ENCODE measurements around the gene TNS1.

TNS1 gene

DNA sequence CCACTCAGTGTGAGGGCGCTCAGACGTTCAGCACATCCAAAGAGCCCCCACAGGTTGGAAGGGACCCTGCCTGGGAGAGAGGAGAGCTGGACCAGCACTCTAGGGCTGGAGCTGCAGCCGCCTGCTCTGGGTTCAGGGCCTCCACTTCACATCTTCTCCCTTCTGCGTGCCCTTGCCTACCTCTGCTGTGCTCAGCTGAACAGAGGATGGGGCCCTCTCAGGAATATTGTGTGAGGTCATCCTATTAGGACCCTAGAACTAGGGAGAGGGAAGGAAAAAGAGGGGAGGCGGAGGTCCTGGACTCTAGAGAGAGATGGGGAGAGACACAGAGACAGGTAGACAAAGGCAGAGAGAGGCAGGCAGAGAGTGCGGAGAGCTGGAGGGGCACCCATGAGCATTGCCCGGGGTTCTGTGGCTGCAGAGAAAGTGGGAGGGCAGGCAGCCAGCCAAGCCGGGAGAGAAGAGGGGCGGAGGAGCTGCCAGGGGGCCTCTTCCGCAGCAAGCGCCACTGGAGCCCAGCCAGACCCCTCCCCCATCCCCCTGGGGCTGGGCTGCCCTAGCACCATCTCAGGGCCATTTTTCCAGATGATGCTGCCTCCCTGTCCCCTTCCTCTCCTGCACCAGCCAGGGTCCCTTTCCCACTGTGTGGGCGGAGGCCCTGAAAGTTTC is 8.3 kb upstream of the TNS1 start:
- Histone ChIP-seq H3K4me1 (ENCODE audit: control insufficient read depth in 1 of 2, insufficient read depth in 1 of 2, low read depth in 1 of 2, low read length in 1 of 2) (peaks cover 12 to 17% of the 10 kb centered on the region in 2 experiments), H3K4me3 (ENCODE audit: low read depth in 1 of 2, low read length in 1 of 2) (peak overlapping the region in 1 of 2 experiments; percentile 35), H3K36me3 (no peaks in the 10 kb centered on the region), H3K27ac (no peak overlapping the region), H3K27me3 (peaks cover 49% of the 10 kb centered on the region), H3K9me3 (no peaks in the 10 kb centered on the region)
- TF ChIP-seq, protein P1, sequence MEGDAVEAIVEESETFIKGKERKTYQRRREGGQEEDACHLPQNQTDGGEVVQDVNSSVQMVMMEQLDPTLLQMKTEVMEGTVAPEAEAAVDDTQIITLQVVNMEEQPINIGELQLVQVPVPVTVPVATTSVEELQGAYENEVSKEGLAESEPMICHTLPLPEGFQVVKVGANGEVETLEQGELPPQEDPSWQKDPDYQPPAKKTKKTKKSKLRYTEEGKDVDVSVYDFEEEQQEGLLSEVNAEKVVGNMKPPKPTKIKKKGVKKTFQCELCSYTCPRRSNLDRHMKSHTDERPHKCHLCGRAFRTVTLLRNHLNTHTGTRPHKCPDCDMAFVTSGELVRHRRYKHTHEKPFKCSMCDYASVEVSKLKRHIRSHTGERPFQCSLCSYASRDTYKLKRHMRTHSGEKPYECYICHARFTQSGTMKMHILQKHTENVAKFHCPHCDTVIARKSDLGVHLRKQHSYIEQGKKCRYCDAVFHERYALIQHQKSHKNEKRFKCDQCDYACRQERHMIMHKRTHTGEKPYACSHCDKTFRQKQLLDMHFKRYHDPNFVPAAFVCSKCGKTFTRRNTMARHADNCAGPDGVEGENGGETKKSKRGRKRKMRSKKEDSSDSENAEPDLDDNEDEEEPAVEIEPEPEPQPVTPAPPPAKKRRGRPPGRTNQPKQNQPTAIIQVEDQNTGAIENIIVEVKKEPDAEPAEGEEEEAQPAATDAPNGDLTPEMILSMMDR (IDR thresholded peaks at IDR 0.05) = no peak

DNA sequence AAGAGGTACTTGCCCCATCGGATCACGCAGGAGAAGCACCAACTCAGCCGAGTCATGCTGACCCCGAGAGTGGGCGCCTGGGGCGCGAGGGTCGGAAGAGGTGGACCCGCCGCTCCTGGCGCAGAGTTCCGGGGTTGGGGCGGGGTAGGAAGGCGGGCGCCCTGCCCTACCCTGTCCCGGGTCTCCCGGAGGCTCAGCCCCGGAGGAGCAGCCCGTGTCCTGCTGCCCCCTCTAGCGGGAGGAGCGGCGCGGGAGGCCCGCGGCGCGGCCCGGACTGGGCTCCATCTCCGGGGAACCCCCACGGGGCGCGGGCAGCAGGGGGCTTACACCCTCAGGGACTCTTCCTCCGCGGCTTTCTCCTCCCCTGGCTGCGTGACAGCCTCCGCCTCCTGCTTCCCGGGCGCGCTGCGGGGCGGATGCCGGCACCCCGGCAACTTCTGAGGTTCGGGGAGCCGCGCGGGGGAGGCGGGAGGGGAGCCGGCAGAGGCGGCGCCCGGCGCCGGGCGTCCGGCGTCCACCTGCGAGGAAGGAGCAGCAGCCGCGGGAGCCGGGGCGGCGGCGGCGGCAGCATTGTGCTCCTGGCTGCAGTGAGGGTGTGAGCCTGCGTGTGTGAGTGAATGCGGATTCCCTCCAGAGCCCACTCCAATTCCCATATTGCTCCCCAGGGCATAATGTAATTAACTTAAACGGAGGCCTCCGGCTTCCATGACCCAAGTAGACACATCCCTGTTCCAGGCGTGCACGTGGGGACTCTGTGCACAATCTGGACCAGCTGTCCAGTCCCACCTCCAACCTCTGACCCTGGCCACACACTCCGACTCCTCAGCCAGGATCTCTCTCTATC is 7.6 kb upstream of the TNS1 start:
- peak overlapping the region; percentile 35 to 61 for H3K4me3 ChIP-seq (ENCODE audit: low read depth in 1 of 2, low read length in 1 of 2)
- no peak overlapping the region for H3K27ac ChIP-seq
- H3K4me1 ChIP-seq (ENCODE audit: control insufficient read depth in 1 of 2, insufficient read depth in 1 of 2, low read depth in 1 of 2, low read length in 1 of 2) = peaks cover 12 to 17% of the 10 kb centered on the region in 2 experiments
- peaks cover 49% of the 10 kb centered on the region for H3K27me3 ChIP-seq
- no peaks in the 10 kb centered on the region for H3K9me3 ChIP-seq
- H3K36me3 ChIP-seq = no peaks in the 10 kb centered on the region
- TF ChIP-seq, protein P1 (IDR thresholded peaks at IDR 0.05) = no peak

DNA sequence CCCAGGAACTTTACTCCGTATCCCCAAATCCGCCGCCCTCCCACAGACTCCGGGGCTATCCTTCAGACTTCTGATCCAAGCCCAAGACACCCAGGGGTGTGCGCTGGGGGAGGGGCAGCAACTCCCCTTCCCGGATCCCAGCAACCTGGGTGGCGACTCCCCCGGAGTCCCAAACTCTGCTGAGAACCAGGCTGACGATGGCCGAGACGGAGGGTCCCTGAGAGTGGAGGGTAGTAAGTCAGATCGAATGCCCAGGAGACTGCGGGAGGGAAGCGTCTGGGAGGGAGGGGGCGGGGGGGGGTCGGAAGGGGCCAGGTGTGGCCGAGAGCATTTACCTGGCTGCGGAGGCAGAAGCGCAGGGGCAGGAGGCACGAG is 7.0 kb upstream of the TNS1 start:
- H3K27me3 ChIP-seq = peaks cover 49% of the 10 kb centered on the region
- no peaks in the 10 kb centered on the region for H3K9me3 ChIP-seq
- H3K4me3 ChIP-seq (ENCODE audit: low read depth in 1 of 2, low read length in 1 of 2) = peak overlapping the region; percentile 35 to 61
- TF ChIP-seq, protein P1 (IDR thresholded peaks at IDR 0.05) = no peak
- H3K27ac ChIP-seq = no peak overlapping the region
- no peaks in the 10 kb centered on the region for H3K36me3 ChIP-seq
- peaks cover 12 to 17% of the 10 kb centered on the region in 2 experiments for H3K4me1 ChIP-seq (ENCODE audit: control insufficient read depth in 1 of 2, insufficient read depth in 1 of 2, low read depth in 1 of 2, low read length in 1 of 2)

DNA sequence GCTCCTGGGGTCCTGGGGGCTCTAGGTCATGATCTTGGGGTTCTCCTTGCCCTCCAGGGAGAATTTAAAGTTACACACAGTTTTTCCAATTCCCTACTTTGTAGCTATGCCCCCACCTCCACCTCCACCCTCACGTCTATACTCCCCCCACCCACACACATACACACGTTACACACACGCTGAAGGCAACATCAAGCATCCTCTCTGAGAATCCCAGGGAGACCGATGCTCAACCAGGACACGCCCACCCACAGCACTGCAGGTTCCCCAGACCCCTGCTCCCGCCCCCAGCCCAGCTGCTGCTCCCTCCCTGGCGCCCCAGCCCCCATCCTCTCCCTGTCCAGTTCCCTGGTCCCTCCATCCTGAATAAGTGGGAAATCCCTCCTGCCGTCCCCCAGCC is 6.4 kb upstream of the TNS1 start:
- H3K4me3 ChIP-seq (ENCODE audit: low read depth in 1 of 2, low read length in 1 of 2) = no peak overlapping the region
- no peaks in the 10 kb centered on the region for H3K36me3 ChIP-seq
- peaks cover 49% of the 10 kb centered on the region for H3K27me3 ChIP-seq
- H3K9me3 ChIP-seq = no peaks in the 10 kb centered on the region
- TF ChIP-seq, protein P1 (IDR thresholded peaks at IDR 0.05) = no peak
- no peak overlapping the region for H3K27ac ChIP-seq
- H3K4me1 ChIP-seq (ENCODE audit: control insufficient read depth in 1 of 2, insufficient read depth in 1 of 2, low read depth in 1 of 2, low read length in 1 of 2) = peaks cover 12 to 17% of the 10 kb centered on the region in 2 experiments

DNA sequence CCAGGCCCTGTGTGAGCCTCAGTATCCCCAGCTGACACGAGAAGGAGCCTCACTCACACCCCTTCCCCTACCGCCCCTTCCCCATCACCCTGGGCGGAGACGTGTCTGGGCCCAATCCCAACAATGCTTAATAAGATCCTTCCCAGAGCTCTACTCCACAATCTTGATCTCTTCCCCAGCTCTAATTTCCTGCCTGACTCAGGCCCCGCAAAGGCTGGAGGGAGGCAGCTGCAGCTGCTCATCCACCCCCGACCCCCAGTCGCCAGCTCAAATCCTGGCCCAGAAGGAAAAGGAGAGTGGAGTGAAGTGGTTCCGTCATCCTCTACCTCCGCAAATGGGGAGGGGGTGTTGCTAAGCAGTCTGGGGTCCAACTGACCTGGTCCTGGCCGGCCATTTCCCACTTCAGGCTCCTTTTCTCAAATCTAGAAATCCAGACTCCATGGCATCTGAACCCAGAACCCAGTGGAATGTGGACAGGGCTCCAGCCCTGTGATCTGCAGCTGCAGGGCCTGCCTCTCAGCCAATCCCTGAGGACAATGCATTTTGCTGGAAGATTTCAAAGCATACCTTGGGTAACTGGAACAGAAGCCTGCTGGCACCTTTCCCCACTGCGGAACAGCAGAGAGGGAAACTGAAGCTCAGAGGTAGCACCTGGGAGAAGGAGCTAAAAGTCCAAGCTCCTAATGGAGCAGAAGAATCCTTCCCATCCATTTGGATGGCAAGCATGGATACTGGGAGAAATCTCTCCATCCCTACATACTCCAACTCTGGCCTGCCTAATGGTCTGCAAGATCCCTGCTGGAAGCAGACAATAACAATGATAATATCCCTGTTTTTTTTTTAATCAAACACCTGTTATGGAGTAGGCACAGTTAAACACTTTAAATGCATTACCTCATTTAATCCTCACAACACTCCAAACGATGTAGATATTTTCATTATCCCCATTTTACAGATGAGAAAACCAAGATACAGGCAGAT is 5.6 kb upstream of the TNS1 start:
- Histone ChIP-seq H3K4me3 (ENCODE audit: low read depth in 1 of 2, low read length in 1 of 2) (no peak overlapping the region), H3K4me1 (ENCODE audit: control insufficient read depth in 1 of 2, insufficient read depth in 1 of 2, low read depth in 1 of 2, low read length in 1 of 2) (peaks cover 14 to 25% of the 10 kb centered on the region in 2 experiments), H3K27me3 (peaks cover 49% of the 10 kb centered on the region), H3K9me3 (no peaks in the 10 kb centered on the region), H3K36me3 (no peaks in the 10 kb centered on the region), H3K27ac (no peak overlapping the region)
- TF ChIP-seq, protein P1 (IDR thresholded peaks at IDR 0.05) = no peak

All from neutrophil (primary cell).